Measurements from ENCODE around the gene MYH14. TPM values are rescaled to one million over a fixed set of nuclear protein-coding genes. Genes with fewer than 3 reads are reported as not detected.

Gene MYH14
- total RNA-seq, 3 donors from 2014 or later, result 16.6 to 24.7 (median 19.3) TPM

- H3K4me1 ChIP-seq, result no peaks in the 10 kb centered on the region
- no peaks in the 10 kb centered on the region for H3K36me3 ChIP-seq
- no peak overlapping the region for H3K27ac ChIP-seq
- DNase-seq (ENCODE audit: low spot score in 2 of 2), result no peak
- no peaks in the 10 kb centered on the region for H3K9me3 ChIP-seq
- no peak for TF ChIP-seq POLR2A (IDR thresholded peaks at IDR 0.05)
- no peak for TF ChIP-seq POLR2AphosphoS5 (IDR thresholded peaks at IDR 0.05)
- TF ChIP-seq CTCF (IDR thresholded peaks at IDR 0.05), result no peak
- H3K4me3 ChIP-seq, result no peak overlapping the region
- intact Hi-C loops (cut with DNase I; ENCODE audit: low total_unique reads), result no loop called here
- no peaks in the 10 kb centered on the region for H3K27me3 ChIP-seq
Observed at GRCh38 chr19:50277966-50278580, 74.7 kb downstream of the MYH14 start.

GRCh38 chr19:50280074-50280473 lies 76.7 kb downstream of the MYH14 start:
- DNase-seq (ENCODE audit: low spot score in 2 of 2), result no peak
- Histone ChIP-seq H3K27me3 (no peaks in the 10 kb centered on the region), H3K4me1 (no peaks in the 10 kb centered on the region), H3K9me3 (no peaks in the 10 kb centered on the region), H3K27ac (no peak overlapping the region), H3K4me3 (no peak overlapping the region), H3K36me3 (no peaks in the 10 kb centered on the region)
- intact Hi-C loops (cut with DNase I; ENCODE audit: low total_unique reads), result no loop called here
- no peak for TF ChIP-seq POLR2AphosphoS5 (IDR thresholded peaks at IDR 0.05)
- TF ChIP-seq POLR2A (IDR thresholded peaks at IDR 0.05), result no peak
- TF ChIP-seq CTCF (IDR thresholded peaks at IDR 0.05), result no peak

GRCh38 chr19:50280983-50281382 lies 77.6 kb downstream of the MYH14 start:
- Histone ChIP-seq H3K4me1 (no peaks in the 10 kb centered on the region), H3K36me3 (no peaks in the 10 kb centered on the region), H3K4me3 (no peak overlapping the region), H3K27ac (no peak overlapping the region), H3K27me3 (no peaks in the 10 kb centered on the region), H3K9me3 (peaks cover 0 to 7% of the 10 kb centered on the region in 2 donors)
- no peak for TF ChIP-seq POLR2A (IDR thresholded peaks at IDR 0.05)
- TF ChIP-seq CTCF (IDR thresholded peaks at IDR 0.05), result no peak
- TF ChIP-seq POLR2AphosphoS5 (IDR thresholded peaks at IDR 0.05), result no peak
- intact Hi-C loops (cut with DNase I; ENCODE audit: low total_unique reads), result no loop called here
- DNase-seq (ENCODE audit: low spot score in 2 of 2), result no peak

- Histone ChIP-seq H3K4me3 (no peak overlapping the region), H3K27ac (no peak overlapping the region), H3K36me3 (no peaks in the 10 kb centered on the region), H3K9me3 (peaks cover 3 to 11% of the 10 kb centered on the region in 2 donors), H3K27me3 (no peaks in the 10 kb centered on the region), H3K4me1 (no peaks in the 10 kb centered on the region)
- TF ChIP-seq CTCF (IDR thresholded peaks at IDR 0.05), result no peak
- TF ChIP-seq POLR2A (IDR thresholded peaks at IDR 0.05), result no peak
- no peak for TF ChIP-seq POLR2AphosphoS5 (IDR thresholded peaks at IDR 0.05)
- intact Hi-C loops (cut with DNase I; ENCODE audit: low total_unique reads), result no loop called here
- no peak for DNase-seq (ENCODE audit: low spot score in 2 of 2)
Observed at GRCh38 chr19:50281491-50281890, 78.1 kb downstream of the MYH14 start.

- DNase-seq (ENCODE audit: low spot score in 2 of 2), result no peak
- Histone ChIP-seq H3K36me3 (no peaks in the 10 kb centered on the region), H3K27me3 (no peaks in the 10 kb centered on the region), H3K27ac (no peak overlapping the region), H3K4me1 (no peaks in the 10 kb centered on the region), H3K4me3 (no peak overlapping the region), H3K9me3 (peaks cover 7 to 22% of the 10 kb centered on the region in 2 donors)
- no peak for TF ChIP-seq CTCF (IDR thresholded peaks at IDR 0.05)
- no peak for TF ChIP-seq POLR2AphosphoS5 (IDR thresholded peaks at IDR 0.05)
- TF ChIP-seq POLR2A (IDR thresholded peaks at IDR 0.05), result no peak
- intact Hi-C loops (cut with DNase I; ENCODE audit: low total_unique reads), result no loop called here
Observed at GRCh38 chr19:50285833-50286232, 82.4 kb downstream of the MYH14 start.

Data from breast epithelium (tissue), 4 donors.